Nephron (organoid): ENCODE results near the gene RELN.

Source experiments
- H3K27ac Mint-ChIP-seq, 3 experiments: 2 replicates each; pipeline ENCODE4 v1.8.0; 2020; ENCODE audit warnings: mixed read lengths in 3 of 3, mild to moderate bottlenecking in 2 of 3, moderate library complexity in 1 of 3
- H3K27me3 Mint-ChIP-seq: 2 replicates; pipeline ENCODE4 v1.8.0; 2021; ENCODE audit warnings: low read depth, mild to moderate bottlenecking, moderate library complexity, mixed read lengths
- H3K36me3 Mint-ChIP-seq: 2 replicates; pipeline ENCODE4 v1.8.0; 2020; ENCODE audit warnings: low read depth, mixed read lengths
- H3K4me1 Mint-ChIP-seq: 2 replicates; pipeline ENCODE4 v1.8.0; 2020; ENCODE audit warnings: mixed read lengths
- H3K4me3 Mint-ChIP-seq, 3 experiments: 2 replicates each; pipeline ENCODE4 v1.8.0; 2020; ENCODE audit warnings: mild to moderate bottlenecking in 3 of 3, mixed read lengths in 3 of 3, moderate library complexity in 2 of 3
- H3K9me3 Mint-ChIP-seq: 2 replicates; pipeline ENCODE4 v1.8.0; 2020; ENCODE audit warnings: mixed read lengths
- TF ChIP-seq, protein P1 (sequence below), 3 experiments: fragments of 200-600 bp; sonication (generic); IDR thresholded peaks; one replicate each; pipeline ENCODE4 v1.5.0; 2021; ENCODE audit warnings: antibody characterized with exemption in 3 of 3; ENCODE audit not compliant: unreplicated experiment in 3 of 3

Gene RELN

DNA sequence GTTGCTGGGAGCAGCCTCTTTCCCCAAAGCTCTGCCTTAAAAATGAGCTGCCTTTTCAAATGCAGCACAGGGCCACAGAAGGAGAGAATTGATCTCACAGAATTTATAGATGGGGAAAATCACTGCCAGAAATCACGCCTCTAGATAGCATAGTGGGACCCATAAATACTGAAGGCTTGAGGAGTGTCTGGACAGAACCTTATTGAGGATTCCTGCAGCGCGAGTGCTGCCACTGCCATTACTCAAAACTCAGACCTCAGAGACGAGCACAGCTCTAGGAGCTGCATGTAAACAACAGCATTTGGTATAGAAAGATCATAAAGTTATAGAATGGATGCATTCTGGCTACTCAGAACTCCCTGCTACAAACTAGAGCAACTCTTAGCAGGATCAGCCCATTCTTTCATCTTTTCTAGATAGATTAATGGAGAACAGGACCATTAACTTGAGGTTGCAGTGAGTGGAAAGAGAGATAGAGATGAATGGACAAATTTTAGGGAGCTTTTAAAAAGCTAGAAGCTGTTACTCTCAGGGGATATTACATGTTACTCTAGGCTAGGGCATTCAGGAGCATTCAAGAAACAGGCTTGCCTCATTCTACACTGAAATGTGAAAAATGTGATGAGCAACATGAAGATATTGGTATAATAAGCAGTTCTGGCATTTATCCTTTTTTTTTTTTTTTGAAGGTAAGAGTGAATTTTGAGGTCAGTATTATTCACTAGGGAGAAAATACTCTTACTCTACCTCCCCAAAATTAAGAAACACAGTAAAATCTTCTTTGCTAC, 276.3 kb downstream of the RELN start:
- no peaks in the 10 kb centered on the region for H3K4me1 Mint-ChIP-seq

DNA sequence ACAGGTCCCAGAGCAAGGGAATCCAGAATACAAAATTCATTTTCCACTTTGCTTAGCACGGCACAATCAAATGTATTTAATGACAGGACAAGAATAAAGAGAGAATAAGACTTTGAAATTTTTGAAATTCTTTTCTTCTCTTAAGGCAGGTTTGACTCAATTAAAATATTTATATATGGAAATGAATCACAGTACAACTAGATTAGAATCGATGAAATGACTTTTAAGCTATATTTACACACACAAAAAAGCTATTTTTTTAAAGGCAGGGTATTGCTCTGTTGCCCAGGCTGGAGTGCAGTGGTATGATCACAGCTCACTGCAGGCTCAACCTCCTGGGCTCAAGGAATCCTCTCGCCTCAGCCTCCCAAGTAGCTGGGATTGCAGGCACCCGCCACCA, 278.0 kb downstream of the RELN start:
- Mint-ChIP-seq H3K9me3 (no peaks in the 10 kb centered on the region), H3K27me3 (no peaks in the 10 kb centered on the region), H3K4me1 (no peaks in the 10 kb centered on the region), H3K27ac (no peak overlapping the region), H3K4me3 (no peak overlapping the region), H3K36me3 (no peaks in the 10 kb centered on the region)
- TF ChIP-seq, protein P1, sequence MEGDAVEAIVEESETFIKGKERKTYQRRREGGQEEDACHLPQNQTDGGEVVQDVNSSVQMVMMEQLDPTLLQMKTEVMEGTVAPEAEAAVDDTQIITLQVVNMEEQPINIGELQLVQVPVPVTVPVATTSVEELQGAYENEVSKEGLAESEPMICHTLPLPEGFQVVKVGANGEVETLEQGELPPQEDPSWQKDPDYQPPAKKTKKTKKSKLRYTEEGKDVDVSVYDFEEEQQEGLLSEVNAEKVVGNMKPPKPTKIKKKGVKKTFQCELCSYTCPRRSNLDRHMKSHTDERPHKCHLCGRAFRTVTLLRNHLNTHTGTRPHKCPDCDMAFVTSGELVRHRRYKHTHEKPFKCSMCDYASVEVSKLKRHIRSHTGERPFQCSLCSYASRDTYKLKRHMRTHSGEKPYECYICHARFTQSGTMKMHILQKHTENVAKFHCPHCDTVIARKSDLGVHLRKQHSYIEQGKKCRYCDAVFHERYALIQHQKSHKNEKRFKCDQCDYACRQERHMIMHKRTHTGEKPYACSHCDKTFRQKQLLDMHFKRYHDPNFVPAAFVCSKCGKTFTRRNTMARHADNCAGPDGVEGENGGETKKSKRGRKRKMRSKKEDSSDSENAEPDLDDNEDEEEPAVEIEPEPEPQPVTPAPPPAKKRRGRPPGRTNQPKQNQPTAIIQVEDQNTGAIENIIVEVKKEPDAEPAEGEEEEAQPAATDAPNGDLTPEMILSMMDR (IDR thresholded peaks at IDR 0.05; ENCODE audit: unreplicated experiment in 3 of 3): no peak

More for the DNA sequence above, 276.3 kb downstream of the RELN start:
- no peaks in the 10 kb centered on the region for H3K27me3 Mint-ChIP-seq
- H3K9me3 Mint-ChIP-seq: no peaks in the 10 kb centered on the region
- no peaks in the 10 kb centered on the region for H3K36me3 Mint-ChIP-seq
- TF ChIP-seq, protein P1 (IDR thresholded peaks at IDR 0.05; ENCODE audit: unreplicated experiment in 3 of 3): no peak
- no peak overlapping the region for H3K4me3 Mint-ChIP-seq
- no peak overlapping the region for H3K27ac Mint-ChIP-seq

DNA sequence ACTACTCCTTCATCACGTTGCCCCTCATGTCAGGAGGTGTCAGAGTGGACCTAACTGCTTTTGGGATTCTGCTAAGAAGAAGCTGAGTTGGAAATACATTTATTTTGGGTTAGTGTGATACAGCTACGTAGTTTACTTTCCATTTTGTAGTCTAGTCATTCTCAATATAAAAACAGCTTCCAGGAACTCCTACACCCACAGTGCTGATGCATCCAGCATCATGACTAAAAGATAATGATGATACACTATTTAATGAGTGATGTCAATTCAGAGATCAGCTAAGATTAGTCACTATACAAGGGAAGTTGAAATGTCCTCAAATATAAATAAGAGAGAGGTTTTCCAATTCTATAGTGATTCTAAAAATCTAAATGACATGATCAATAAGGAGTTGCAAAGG, 279.2 kb downstream of the RELN start:
- H3K9me3 Mint-ChIP-seq: no peaks in the 10 kb centered on the region
- H3K4me1 Mint-ChIP-seq: no peaks in the 10 kb centered on the region
- no peak overlapping the region for H3K27ac Mint-ChIP-seq
- TF ChIP-seq, protein P1 (IDR thresholded peaks at IDR 0.05; ENCODE audit: unreplicated experiment in 3 of 3): no peak
- H3K36me3 Mint-ChIP-seq: no peaks in the 10 kb centered on the region
- H3K27me3 Mint-ChIP-seq: no peaks in the 10 kb centered on the region
- H3K4me3 Mint-ChIP-seq: no peak overlapping the region

DNA sequence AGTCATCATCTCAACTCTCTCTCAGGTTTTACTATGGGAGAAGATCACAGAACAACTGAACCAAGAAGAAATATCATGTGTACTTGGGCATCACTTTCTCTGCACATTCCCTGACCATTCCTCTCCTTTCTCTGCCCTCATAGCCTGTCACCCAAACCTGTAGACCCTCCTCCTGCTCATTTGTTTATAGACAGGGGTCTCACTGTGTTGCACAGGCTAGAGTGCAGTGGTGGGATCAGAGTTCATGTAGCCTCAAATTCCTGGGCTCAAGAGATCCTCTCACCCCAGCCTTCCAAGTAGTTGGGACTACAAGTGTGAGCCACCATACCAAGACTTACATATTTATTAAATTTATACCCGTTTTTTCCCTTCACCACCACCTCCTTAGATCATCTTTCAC, 282.7 kb downstream of the RELN start:
- H3K27me3 Mint-ChIP-seq: no peaks in the 10 kb centered on the region

DNA sequence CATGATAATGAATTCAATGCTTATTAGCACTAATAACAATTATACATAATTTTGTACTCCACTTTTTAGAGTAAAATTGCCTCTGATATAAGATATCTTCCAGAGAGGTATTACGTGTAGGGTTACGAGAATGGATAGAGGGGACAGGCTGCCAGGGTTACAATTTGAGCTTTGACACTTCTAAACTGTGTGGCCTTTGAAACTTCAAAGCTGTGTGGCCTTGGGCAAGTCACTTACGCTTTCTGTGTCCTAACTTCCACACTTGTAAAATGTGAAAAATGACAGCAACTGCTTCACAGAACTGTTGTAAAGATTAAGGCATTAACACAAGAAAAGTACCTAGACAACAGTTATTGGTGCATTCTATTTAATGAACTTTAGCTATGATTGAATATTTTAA, 283.9 kb downstream of the RELN start:
- Mint-ChIP-seq H3K9me3 (no peaks in the 10 kb centered on the region), H3K27me3 (no peaks in the 10 kb centered on the region), H3K27ac (no peak overlapping the region), H3K4me3 (no peak overlapping the region), H3K36me3 (no peaks in the 10 kb centered on the region), H3K4me1 (no peaks in the 10 kb centered on the region)
- TF ChIP-seq, protein P1 (IDR thresholded peaks at IDR 0.05; ENCODE audit: unreplicated experiment in 3 of 3): no peak

More for the DNA sequence above, 282.7 kb downstream of the RELN start:
- Mint-ChIP-seq H3K27ac (no peak overlapping the region), H3K36me3 (no peaks in the 10 kb centered on the region), H3K9me3 (no peaks in the 10 kb centered on the region), H3K4me1 (no peaks in the 10 kb centered on the region), H3K4me3 (no peak overlapping the region)
- TF ChIP-seq, protein P1 (IDR thresholded peaks at IDR 0.05; ENCODE audit: unreplicated experiment in 3 of 3): no peak

DNA sequence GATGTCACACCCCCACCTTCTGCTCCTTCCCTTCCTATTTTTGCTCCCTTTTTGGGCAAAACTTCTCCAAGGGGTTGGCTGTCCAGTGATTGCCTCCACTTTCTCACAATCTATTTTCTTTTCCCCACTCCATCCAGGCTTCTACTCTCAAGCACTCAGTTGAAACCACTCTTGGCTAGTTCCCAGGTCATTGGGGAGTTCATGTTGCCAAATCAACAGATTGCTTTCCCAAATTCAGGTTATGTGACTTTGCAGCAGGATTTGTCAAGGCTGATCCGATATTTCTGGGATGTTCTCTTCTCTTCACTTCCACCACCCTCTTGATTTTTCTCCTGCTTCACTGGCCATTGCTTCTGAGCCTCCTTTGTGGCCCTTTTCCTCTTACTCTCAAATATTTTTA, 284.8 kb downstream of the RELN start:
- TF ChIP-seq, protein P1 (IDR thresholded peaks at IDR 0.05; ENCODE audit: unreplicated experiment in 3 of 3): no peak
- H3K27me3 Mint-ChIP-seq: no peaks in the 10 kb centered on the region
- H3K4me3 Mint-ChIP-seq: no peak overlapping the region
- H3K36me3 Mint-ChIP-seq: no peaks in the 10 kb centered on the region
- H3K9me3 Mint-ChIP-seq: no peaks in the 10 kb centered on the region
- no peak overlapping the region for H3K27ac Mint-ChIP-seq
- H3K4me1 Mint-ChIP-seq: no peaks in the 10 kb centered on the region
